Measurements from ENCODE around the gene TSPAN11. TPM values are rescaled to one million over a fixed set of nuclear protein-coding genes. Genes with fewer than 3 reads are reported as not detected.
"Not testable (repeated sequence)": the region's sequence is repeated elsewhere in the genome, so short reads cannot be mapped to it uniquely, and the experiment has no call there.

The TSPAN11 gene
- total RNA-seq, 1 donor from 2014 or later, result 7.7 TPM

GRCh38 chr12:31004666-31005065 is 78.1 kb downstream of the TSPAN11 start:
- no peak for DNase-seq

DNA sequence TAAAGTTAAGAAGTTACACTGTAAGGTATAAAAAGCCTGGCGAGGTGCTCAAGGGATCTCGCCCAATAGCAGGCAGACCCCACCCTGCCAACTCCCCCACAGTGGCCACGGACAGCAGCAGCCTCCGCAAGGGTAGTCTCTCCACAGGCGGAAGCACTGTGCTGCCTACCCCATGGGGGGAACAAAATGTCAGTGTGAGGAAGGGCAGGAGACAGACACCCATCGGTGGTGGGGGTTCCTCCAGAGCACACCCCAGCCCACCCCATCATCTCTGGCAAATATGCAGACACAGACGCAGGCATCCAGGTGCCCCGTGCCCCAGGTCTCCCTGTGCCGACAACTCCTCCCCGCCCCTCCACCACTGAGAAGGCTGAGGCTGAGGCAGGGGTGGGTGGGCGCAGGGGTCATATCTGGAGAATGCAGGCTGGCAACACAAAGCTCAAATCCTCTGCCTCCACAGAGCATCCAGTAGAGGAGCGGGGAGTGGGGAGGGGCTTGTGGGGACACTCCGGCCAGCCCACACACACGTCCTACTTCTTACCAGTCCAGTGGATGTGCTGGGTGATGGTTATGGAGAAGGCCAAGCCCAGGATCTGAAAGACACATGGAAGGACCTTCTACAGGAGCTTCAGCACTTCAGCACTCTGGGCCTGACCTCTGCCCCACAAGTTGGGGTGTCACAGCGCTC is 78.9 kb downstream of the TSPAN11 start:
- DNase-seq, result no peak

- no peak for DNase-seq
Measured at GRCh38 chr12:31005944-31006361, 79.4 kb downstream of the TSPAN11 start.

- DNase-seq, result no peak
Measured at GRCh38 chr12:31006416-31007152, 80.0 kb downstream of the TSPAN11 start.

- no peak for DNase-seq
Measured at GRCh38 chr12:31007153-31007495, 80.6 kb downstream of the TSPAN11 start.

DNA sequence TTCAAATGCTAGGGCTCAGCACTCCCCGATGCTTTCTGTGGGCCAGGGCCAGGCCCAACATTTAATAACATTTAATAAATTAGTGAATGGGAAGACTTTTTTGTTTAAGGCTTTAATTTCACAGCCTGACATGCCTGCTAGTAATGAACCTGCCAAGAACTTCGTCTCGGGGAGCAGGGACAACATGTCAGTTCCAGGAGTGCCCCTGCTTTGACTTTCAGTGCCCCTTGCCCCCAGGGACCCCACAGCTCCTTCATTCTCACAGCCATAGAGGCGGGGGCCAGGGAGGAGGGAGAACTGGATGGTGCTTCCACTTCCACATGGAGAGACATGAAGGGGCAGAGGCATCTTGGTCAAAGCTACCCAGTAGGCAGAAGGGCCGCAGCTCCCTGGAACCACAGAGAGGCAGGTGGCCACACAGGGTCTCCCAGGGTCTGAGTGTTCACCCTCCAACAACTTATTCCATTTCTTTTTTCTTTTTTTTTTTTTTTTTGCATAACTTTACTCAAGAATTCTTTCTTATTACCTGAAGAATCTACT is 81.2 kb downstream of the TSPAN11 start:
- no peak for DNase-seq

- no peak for DNase-seq
Measured at GRCh38 chr12:31008241-31008761, 81.8 kb downstream of the TSPAN11 start.

- no peak for DNase-seq
Measured at GRCh38 chr12:31008961-31009840, 82.7 kb downstream of the TSPAN11 start.

- DNase-seq, result no peak
Measured at GRCh38 chr12:31009976-31010375, 83.4 kb downstream of the TSPAN11 start.

- DNase-seq, result no peak
Measured at GRCh38 chr12:31011336-31011735, 84.8 kb downstream of the TSPAN11 start.

- peak; percentile 37 for DNase-seq
Measured at GRCh38 chr12:31011746-31012566, 85.4 kb downstream of the TSPAN11 start.

- not testable (repeated sequence) for DNase-seq
Measured at GRCh38 chr12:31012567-31012891, 86.0 kb downstream of the TSPAN11 start.

GRCh38 chr12:31015215-31015614 is 88.7 kb downstream of the TSPAN11 start:
- no peak for DNase-seq

- no peak for DNase-seq
Measured at GRCh38 chr12:31016057-31016456, 89.5 kb downstream of the TSPAN11 start.

GRCh38 chr12:31017535-31017934 is 91.0 kb downstream of the TSPAN11 start:
- peak; percentile 29 for DNase-seq

- DNase-seq, result peak; percentile 15
Measured at GRCh38 chr12:31018106-31018789, 91.7 kb downstream of the TSPAN11 start.

- no peak for DNase-seq
Measured at GRCh38 chr12:31018790-31019505, 92.4 kb downstream of the TSPAN11 start.

- no peak for DNase-seq
Measured at GRCh38 chr12:31019561-31019960, 93.0 kb downstream of the TSPAN11 start.

GRCh38 chr12:31019976-31020375 is 93.4 kb downstream of the TSPAN11 start:
- no peak for DNase-seq

GRCh38 chr12:31020385-31021166 is 94.0 kb downstream of the TSPAN11 start:
- DNase-seq, result peak; percentile 35
